H9 (cell line): ENCODE measurements around the gene SPATA6. TPM values are rescaled to one million over a fixed set of nuclear protein-coding genes. Genes with fewer than 3 reads are reported as not detected.

Experiments
- DNase-seq: peaks from one replicate; pipeline ENCODE4 v3.0.0-alpha.2; 2017
- H2AFZ ChIP-seq: one replicate; pipeline ENCODE4 v1.6.1; 2013; ENCODE audit warnings: mild to moderate bottlenecking, low read length, control low read depth, moderate library complexity
- H2AK5ac ChIP-seq: 2 replicates; pipeline ENCODE4 v1.6.1; 2013; ENCODE audit warnings: low read length, control low read depth, mixed read lengths; ENCODE audit not compliant: insufficient read length
- H2BK120ac ChIP-seq: one replicate; pipeline ENCODE4 v1.6.1; 2013; ENCODE audit warnings: low read depth, mild to moderate bottlenecking, low read length, control low read depth, inconsistent platforms; ENCODE audit not compliant: poor library complexity, severe bottlenecking
- H2BK12ac ChIP-seq: 2 replicates; pipeline ENCODE4 v1.6.1; 2013; ENCODE audit warnings: low read length, control low read depth, mixed read lengths, low read depth; ENCODE audit not compliant: insufficient read length
- H2BK15ac ChIP-seq: 2 replicates; pipeline ENCODE4 v1.6.1; 2013; ENCODE audit warnings: low read depth, low read length, control low read depth
- H2BK20ac ChIP-seq: one replicate; pipeline ENCODE4 v1.6.1; 2013; ENCODE audit warnings: low read depth, mild to moderate bottlenecking, low read length, control low read depth, inconsistent platforms; ENCODE audit not compliant: poor library complexity, severe bottlenecking
- H2BK5ac ChIP-seq: 2 replicates; pipeline ENCODE4 v1.6.1; 2013; ENCODE audit warnings: low read length, control low read depth, mixed read lengths; ENCODE audit not compliant: insufficient read length
- H3K14ac ChIP-seq: 2 replicates; pipeline ENCODE4 v1.6.1; 2013; ENCODE audit warnings: low read length, control low read depth; ENCODE audit not compliant: insufficient read depth
- H3K18ac ChIP-seq: 2 replicates; pipeline ENCODE4 v1.6.1; 2013; ENCODE audit warnings: low read depth, mild to moderate bottlenecking, mixed read lengths, low read length, control low read depth; ENCODE audit not compliant: insufficient read length
- H3K23ac ChIP-seq: 2 replicates; pipeline ENCODE4 v1.6.1; 2013; ENCODE audit warnings: low read length, control low read depth, mixed read lengths, low read depth; ENCODE audit not compliant: insufficient read length
- H3K23me2 ChIP-seq: 2 replicates; pipeline ENCODE4 v1.6.1; 2013; ENCODE audit warnings: low read depth, mild to moderate bottlenecking, mixed read lengths, low read length, control low read depth; ENCODE audit not compliant: insufficient read length, poor library complexity, severe bottlenecking
- H3K27ac ChIP-seq: 2 replicates; pipeline ENCODE4 v1.5.1; 2013; ENCODE audit warnings: low read length, control low read depth, mixed read lengths, low read depth; ENCODE audit not compliant: insufficient read length
- H3K27me3 ChIP-seq: 2 replicates; pipeline ENCODE4 v1.6.1; 2013; ENCODE audit warnings: low read length, control low read depth, inconsistent platforms; ENCODE audit not compliant: insufficient read depth
- H3K4ac ChIP-seq: 2 replicates; pipeline ENCODE4 v1.6.1; 2013; ENCODE audit warnings: low read depth, mild to moderate bottlenecking, control low read depth, inconsistent platforms, low read length, moderate library complexity
- H3K4me1 ChIP-seq: 2 replicates; pipeline ENCODE4 v1.6.1; 2013; ENCODE audit warnings: low read length, control low read depth, inconsistent platforms; ENCODE audit not compliant: insufficient read depth
- H3K4me2 ChIP-seq: 2 replicates; pipeline ENCODE4 v1.6.1; 2013; ENCODE audit warnings: low read length, control low read depth, mixed read lengths; ENCODE audit not compliant: insufficient read length, insufficient read depth
- H3K56ac ChIP-seq: 2 replicates; pipeline ENCODE4 v1.6.1; 2013; ENCODE audit warnings: low read depth, mild to moderate bottlenecking, mixed read lengths, low read length, control low read depth; ENCODE audit not compliant: insufficient read length
- H3K79me1 ChIP-seq: 2 replicates; pipeline ENCODE4 v1.6.1; 2013; ENCODE audit warnings: low read depth, mild to moderate bottlenecking, moderate library complexity, low read length, control low read depth, inconsistent platforms; ENCODE audit not compliant: insufficient read depth, poor library complexity, severe bottlenecking
- H3K79me2 ChIP-seq: 2 replicates; pipeline ENCODE4 v1.6.1; 2013; ENCODE audit warnings: low read length, control low read depth, inconsistent platforms; ENCODE audit not compliant: insufficient read depth
- H3K9ac ChIP-seq: 2 replicates; pipeline ENCODE4 v1.6.1; 2013; ENCODE audit warnings: low read length, control low read depth, mixed read lengths; ENCODE audit not compliant: insufficient read length; ENCODE audit errors: extremely low read depth
- H3K9me3 ChIP-seq: one replicate; pipeline ENCODE4 v1.6.1; 2013; ENCODE audit warnings: low read depth, low read length, inconsistent platforms; ENCODE audit not compliant: control insufficient read depth
- H3T11ph ChIP-seq: one replicate; pipeline ENCODE4 v1.6.1; 2013; ENCODE audit warnings: mild to moderate bottlenecking, low read length, control low read depth, inconsistent platforms
- H4K20me1 ChIP-seq: one replicate; pipeline ENCODE4 v1.6.1; 2013; ENCODE audit not compliant: control insufficient read depth, insufficient read length, insufficient read depth
- H4K5ac ChIP-seq: 2 replicates; pipeline ENCODE4 v1.6.1; 2013; ENCODE audit warnings: low read depth, mild to moderate bottlenecking, mixed read lengths, low read length, control low read depth; ENCODE audit not compliant: insufficient read length
- H4K8ac ChIP-seq: replicated peaks from 2 replicates; pipeline ENCODE4 v1.6.1; 2013; ENCODE audit warnings: low read length, control low read depth, mixed read lengths, low read depth; ENCODE audit not compliant: insufficient read length
- H4K91ac ChIP-seq: 2 replicates; pipeline ENCODE4 v1.6.1; 2013; ENCODE audit warnings: low read depth, mild to moderate bottlenecking, moderate library complexity, mixed read lengths, low read length, control low read depth; ENCODE audit not compliant: insufficient read length
- H3K27ac Mint-ChIP-seq, 3 experiments: 2 replicates in 2 of 3; 3 replicates in 1 of 3; pipeline ENCODE4 v1.8.0; 2020 to 2021; ENCODE audit warnings: mixed read lengths in 3 of 3, mild to moderate bottlenecking in 1 of 3, moderate library complexity in 1 of 3
- H3K27me3 Mint-ChIP-seq: 2 replicates; pipeline ENCODE4 v1.8.0; 2021; ENCODE audit warnings: low read depth, mild to moderate bottlenecking, moderate library complexity, mixed read lengths
- H3K36me3 Mint-ChIP-seq, 3 experiments: 2 replicates in 2 of 3; 3 replicates in 1 of 3; pipeline ENCODE4 v1.8.0; 2020 to 2021; ENCODE audit warnings: low read depth in 3 of 3, mixed read lengths in 3 of 3; ENCODE audit not compliant: insufficient read depth in 1 of 3
- H3K4me1 Mint-ChIP-seq, 2 experiments: 2 replicates each; pipeline ENCODE4 v1.8.0; 2020; ENCODE audit warnings: mixed read lengths in 2 of 2
- H3K4me3 Mint-ChIP-seq, 2 experiments: 2 replicates in 1 of 2; 3 replicates in 1 of 2; pipeline ENCODE4 v1.8.0; 2020 to 2021; ENCODE audit warnings: mild to moderate bottlenecking in 2 of 2, mixed read lengths in 2 of 2, moderate library complexity in 1 of 2
- H3K9me3 Mint-ChIP-seq, 2 experiments: 2 replicates in 1 of 2; 3 replicates in 1 of 2; pipeline ENCODE4 v1.8.0; 2020; ENCODE audit warnings: mild to moderate bottlenecking in 2 of 2, mixed read lengths in 2 of 2, moderate library complexity in 1 of 2
- CTCF ChIP-seq: fragments of 200-600 bp; sonication (generic); conservative IDR thresholded peaks from 3 replicates; pipeline ENCODE4 v1.8.0; 2021; ENCODE audit warnings: antibody characterized with exemption, mild to moderate bottlenecking
- WGBS: extraction: QIAGEN DNeasy Blood & Tissue Kit; methylation state at CpG from one replicate; pipeline ENCODE4 v1.1.7; 2013; ENCODE audit warnings: missing lambda C conversion rate, low lambda C conversion rate, mixed read lengths; ENCODE audit not compliant: insufficient read length; ENCODE audit errors: extremely low coverage; 5-methylcytosine and 5-hydroxymethylcytosine counted together
- total RNA-seq: library from RNA; stranded (reverse); gene quantifications from 2 replicates; pipeline ENCODE4 v1.2.1, GENCODE V29; 2021

Gene SPATA6
- total RNA-seq, 1 experiment from 2014 or later: 8.0 TPM

- no peaks in the 10 kb centered on the region for H3K27me3 ChIP-seq
- no CpG with 5 or more reads among the region's 2 CpGs for WGBS
- H3K4ac ChIP-seq: no peak overlapping the region
These were observed 75.8 kb downstream of the SPATA6 start for GRCh38 chr1:48396208-48396607.

More at GRCh38 chr1:48396208-48396607, 75.8 kb downstream of the SPATA6 start:
- H3K4me1 ChIP-seq: no peaks in the 10 kb centered on the region
- H3K4me3 Mint-ChIP-seq: no peak overlapping the region
- no peak overlapping the region for H4K8ac ChIP-seq
- no peak overlapping the region for H2BK120ac ChIP-seq
- H3T11ph ChIP-seq: no peak overlapping the region
- no peak overlapping the region for H3K9ac ChIP-seq
- H3K4me2 ChIP-seq: no peak overlapping the region
- no peaks in the 10 kb centered on the region for H3K9me3 ChIP-seq
- no peak for TF ChIP-seq CTCF
- H2AK5ac ChIP-seq: no peak overlapping the region
- H2BK5ac ChIP-seq: no peak overlapping the region
- H3K56ac ChIP-seq: no peak overlapping the region
- H3K27me3 Mint-ChIP-seq: no peaks in the 10 kb centered on the region
- H3K18ac ChIP-seq: no peak overlapping the region
- H3K23ac ChIP-seq: no peak overlapping the region
- H3K79me2 ChIP-seq: no peaks in the 10 kb centered on the region
- no peak overlapping the region for H2AFZ ChIP-seq
- no peak overlapping the region for H4K91ac ChIP-seq
- H3K14ac ChIP-seq: no peak overlapping the region
- H2BK15ac ChIP-seq: no peak overlapping the region
- H2BK12ac ChIP-seq: no peak overlapping the region
- no peaks in the 10 kb centered on the region for H3K79me1 ChIP-seq
- no peak overlapping the region for H3K27ac ChIP-seq
- H3K27ac Mint-ChIP-seq: no peak overlapping the region
- H4K20me1 ChIP-seq: no peaks in the 10 kb centered on the region
- no peaks in the 10 kb centered on the region for H3K9me3 Mint-ChIP-seq
- H3K36me3 Mint-ChIP-seq: no peaks in the 10 kb centered on the region; a peak in 1 of 7 replicates
- no peak overlapping the region for H2BK20ac ChIP-seq
- no peaks in the 10 kb centered on the region for H3K23me2 ChIP-seq
- DNase-seq: no peak
- H4K5ac ChIP-seq: no peak overlapping the region
- H3K4me1 Mint-ChIP-seq: no peaks in the 10 kb centered on the region
